ENCODE data around the gene RASSF6. TPM values are rescaled to one million over a fixed set of nuclear protein-coding genes. Genes with fewer than 3 reads are reported as not detected.

Gene RASSF6
- polyA plus RNA-seq, 1 of the 3 experiments (the other 2 are of a cell fraction): not detected

GRCh38 chr4:73608689-73609594 is 11.3 kb downstream of the RASSF6 start (continued):
- TF ChIP-seq USF1 (IDR thresholded peaks at IDR 0.05; ENCODE audit: borderline replicate concordance, low read depth) (no peak), NFIC (IDR thresholded peaks at IDR 0.05; ENCODE audit: borderline replicate concordance) (no peak), YY1 (IDR thresholded peaks at IDR 0.05; ENCODE audit: low read depth) (no peak), NRF1 (IDR thresholded peaks at IDR 0.05; ENCODE audit: low read depth, low read length) (no peak)

GRCh38 chr4:73607375-73608033 is 12.7 kb downstream of the RASSF6 start:
- Histone ChIP-seq H3K4me3 (ENCODE audit: low read depth in 2 of 2, low read length in 1 of 2) (no peak overlapping the region), H3K9me2 (no peaks in the 10 kb centered on the region), H3F3A (replicated peaks; ENCODE audit: insufficient read depth) (no peaks in the 10 kb centered on the region), H2AFZ (ENCODE audit: low read depth) (no peak overlapping the region), H3K36me3 (replicated peaks in 1 of 2; ENCODE audit: control insufficient read depth in 1 of 2, insufficient read depth in 2 of 2, low read length in 1 of 2) (no peaks in the 10 kb centered on the region), H3K4me2 (no peak overlapping the region), H3K79me2 (ENCODE audit: insufficient read depth) (no peaks in the 10 kb centered on the region), H4K20me1 (ENCODE audit: insufficient read depth) (no peaks in the 10 kb centered on the region), H3K4me1 (ENCODE audit: control insufficient read depth in 1 of 2, insufficient read depth in 2 of 2, low read depth in 1 of 2, low read length in 1 of 2) (no peaks in the 10 kb centered on the region), H3K9ac (no peak overlapping the region), H3K27ac (ENCODE audit: low read depth in 2 of 2, low read length in 1 of 2) (no peak overlapping the region), H3K9me3 (no peaks in the 10 kb centered on the region), H3K27me3 (ENCODE audit: insufficient read depth) (peaks cover 21% of the 10 kb centered on the region)
- TF ChIP-seq ZBTB33 (IDR thresholded peaks at IDR 0.05; ENCODE audit: borderline replicate concordance, low read depth) (no peak), RCOR1 (IDR thresholded peaks at IDR 0.05; ENCODE audit: low read length) (no peak), USF2 (IDR thresholded peaks at IDR 0.05; ENCODE audit: borderline replicate concordance, low read depth, low read length) (no peak), MXI1 (IDR thresholded peaks at IDR 0.05; ENCODE audit: low read depth, low read length) (no peak), MEF2A (IDR thresholded peaks at IDR 0.05; ENCODE audit: borderline replicate concordance, low read depth) (no peak), IRF3 (IDR thresholded peaks at IDR 0.05; ENCODE audit: low read depth, low read length) (no peak), FOXJ3 (CRISPR knock-in tag; IDR thresholded peaks at IDR 0.05) (no peak)
- no peak for DNase-seq
- CTCF ChIA-PET: no interaction called here
- POLR2A ChIA-PET: no interaction called here
